Measurements from ENCODE around the gene SYNGR4.

- TF ChIP-seq CTCF (IDR thresholded peaks at IDR 0.05), result no peak
- TF ChIP-seq POLR2AphosphoS5 (IDR thresholded peaks at IDR 0.05), result no peak
These were observed 712 bp upstream of the SYNGR4 start for GRCh38 chr19:48363500-48363809.
